HG03460 (cell line): Measurements from ENCODE around the gene CAST.

Experiments used
- ATAC-seq: cut with Tn5 transposase; IDR thresholded peaks from one replicate; pipeline ENCODE4 v1.9.1; 2021; ENCODE audit not compliant: unreplicated experiment

The CAST gene

DNA sequence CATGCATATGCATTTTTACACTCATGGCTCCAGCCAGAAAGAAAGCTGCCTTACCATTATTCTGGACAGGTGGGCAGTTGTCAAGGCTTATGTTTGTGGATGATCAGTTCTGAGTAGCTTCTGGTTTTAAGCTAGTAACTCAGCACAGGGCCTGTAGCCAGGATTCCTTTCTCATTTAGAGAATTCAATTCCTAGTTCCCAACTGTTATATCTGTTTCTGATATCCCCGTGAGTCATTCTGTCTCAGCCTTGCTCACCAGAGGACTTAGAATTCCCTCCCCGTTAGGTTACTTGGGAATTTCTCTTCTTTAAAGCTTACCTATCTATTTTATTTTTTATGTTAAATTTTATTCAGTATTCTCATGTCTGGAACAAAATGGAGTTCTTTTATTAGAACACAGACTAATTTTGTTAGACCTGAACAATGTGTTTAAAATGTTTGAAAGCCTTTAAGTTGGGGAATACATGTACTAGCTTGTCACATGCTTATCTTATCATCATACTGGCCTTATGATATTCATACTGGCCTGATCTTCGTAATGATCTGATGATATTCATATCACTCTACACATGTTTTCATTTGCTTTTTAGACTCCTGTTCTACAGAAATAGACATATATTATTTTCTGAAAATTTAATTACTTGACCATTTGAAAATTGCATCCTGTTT is 47.1 kb downstream of the CAST start:
- no peak for ATAC-seq

DNA sequence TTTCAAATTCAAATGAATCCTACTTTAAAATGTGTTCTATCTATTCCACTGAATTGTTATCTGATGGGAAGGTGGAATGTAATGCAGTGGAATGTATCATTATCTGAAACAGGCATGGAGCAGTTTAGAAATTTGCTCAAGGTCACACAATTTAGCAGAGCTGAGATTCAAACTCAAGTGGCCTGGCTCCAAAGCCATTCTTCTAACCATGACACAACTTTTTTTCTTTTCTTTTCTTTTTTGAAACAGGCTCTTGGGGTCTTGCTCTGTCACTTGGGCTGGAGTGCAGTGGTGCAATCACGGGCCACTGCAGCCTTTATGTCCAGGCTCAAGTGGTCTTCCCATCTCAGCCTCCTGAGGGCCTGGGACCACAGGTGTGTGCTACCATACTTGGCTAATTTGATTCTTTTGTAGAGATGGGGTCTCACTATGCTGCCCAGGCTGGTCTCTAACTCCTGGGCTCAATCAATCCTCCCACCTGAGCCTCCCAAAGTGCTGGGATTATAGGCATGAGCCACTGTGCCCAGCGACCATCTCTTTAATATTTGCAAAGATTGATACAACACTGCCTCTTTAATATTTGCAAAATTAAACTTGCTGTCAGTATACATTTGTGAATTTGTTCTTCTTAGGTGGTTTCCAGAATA is 50.0 kb downstream of the CAST start:
- ATAC-seq: no peak

DNA sequence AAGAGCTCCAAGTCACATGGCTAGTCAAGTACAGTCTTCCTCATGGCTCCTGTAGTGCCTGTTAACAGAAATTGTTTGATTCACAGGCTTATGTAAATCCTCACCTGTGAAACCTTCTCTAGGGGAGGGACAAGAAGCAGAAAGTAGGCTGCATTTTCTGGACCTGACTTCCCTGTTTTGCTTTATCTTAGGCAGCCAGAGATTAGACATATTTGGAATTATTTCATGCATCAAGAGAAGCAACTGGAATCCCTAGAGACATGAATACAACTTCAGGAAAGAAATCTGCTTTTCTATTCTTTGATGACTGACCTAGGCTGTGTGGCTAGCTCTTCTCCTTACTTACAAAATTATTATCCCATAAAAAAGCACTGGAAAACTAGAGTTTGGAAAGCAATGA is 52.3 kb downstream of the CAST start:
- ATAC-seq: no peak

DNA sequence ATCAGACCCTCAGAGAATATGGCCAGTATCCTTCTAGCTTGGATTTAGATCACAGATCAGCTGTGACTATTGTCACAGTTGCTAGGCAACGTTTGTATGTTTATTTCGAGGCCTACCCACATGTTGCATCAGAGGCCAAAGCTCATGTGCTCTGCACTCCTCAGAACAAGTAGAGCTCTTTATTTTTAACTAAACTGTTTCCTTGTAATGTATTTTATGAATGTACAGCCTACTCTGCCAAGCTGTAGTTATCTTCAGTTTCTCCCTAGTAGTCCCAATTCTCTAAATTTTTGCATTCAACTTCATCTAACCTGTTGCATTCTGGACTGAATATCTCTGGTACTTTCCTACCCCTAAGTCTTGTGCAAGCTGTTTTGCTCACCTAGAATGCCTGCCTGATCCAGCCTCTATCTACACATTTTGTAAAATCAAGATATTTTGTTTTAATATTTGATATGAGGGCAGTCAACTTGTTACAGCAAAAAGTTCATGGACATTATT is 52.8 kb downstream of the CAST start:
- ATAC-seq: no peak

DNA sequence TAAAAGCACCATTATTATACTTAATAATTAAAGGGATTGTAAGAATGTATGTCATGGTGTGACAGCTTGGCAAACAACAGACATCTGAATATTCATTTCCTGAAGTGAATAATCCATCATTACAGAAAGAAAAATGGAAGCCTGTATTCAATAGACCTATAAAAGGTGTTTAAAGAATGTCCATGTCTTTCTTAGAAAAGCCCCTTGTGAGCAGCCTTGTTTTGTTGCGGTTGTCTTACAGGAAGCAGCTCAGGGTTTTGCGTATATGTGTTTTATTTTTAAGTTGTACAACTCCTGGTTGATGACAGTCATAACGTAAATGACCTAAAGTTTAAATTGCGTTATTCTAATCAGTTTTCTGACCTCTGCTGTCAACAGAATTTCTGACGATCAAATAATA is 53.8 kb downstream of the CAST start:
- no peak for ATAC-seq

DNA sequence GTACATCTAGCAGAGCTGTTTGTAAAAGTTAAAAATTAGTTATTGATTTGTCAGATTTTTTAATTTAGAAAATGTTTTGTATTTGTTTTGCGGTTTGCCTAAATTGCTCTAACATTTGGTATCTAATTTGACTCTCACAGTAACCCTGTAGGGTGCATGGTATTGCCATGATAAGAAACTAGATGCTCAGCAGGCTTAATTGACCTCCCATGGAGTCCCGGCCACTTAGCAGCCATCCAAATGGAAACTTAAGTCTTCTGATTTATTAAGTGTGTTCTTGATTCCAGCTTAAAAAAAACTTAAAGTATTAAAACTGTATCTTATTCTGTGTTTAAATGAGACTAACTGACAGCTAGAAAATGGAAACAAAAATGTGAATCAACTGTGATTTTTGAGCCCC is 54.5 kb downstream of the CAST start:
- no peak for ATAC-seq

DNA sequence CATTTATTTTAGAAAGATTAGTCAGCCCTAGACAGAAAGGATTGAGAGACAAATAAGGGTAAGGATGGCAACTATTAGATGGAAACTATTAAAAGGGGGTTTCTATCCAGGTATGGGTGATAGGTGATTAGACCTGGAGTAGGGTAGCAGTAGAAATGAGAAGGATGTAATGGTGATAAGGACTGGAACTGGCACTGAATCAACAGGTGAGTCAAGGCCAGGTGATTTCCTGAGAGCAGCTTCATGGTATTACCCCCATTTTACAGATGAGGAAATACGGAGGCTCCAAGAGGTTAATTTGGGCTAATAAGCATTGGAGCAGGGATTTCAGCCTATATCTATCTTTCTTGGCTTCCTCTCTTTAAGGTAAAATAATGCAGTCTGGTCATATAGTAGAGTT is 55.7 kb downstream of the CAST start:
- no peak for ATAC-seq

DNA sequence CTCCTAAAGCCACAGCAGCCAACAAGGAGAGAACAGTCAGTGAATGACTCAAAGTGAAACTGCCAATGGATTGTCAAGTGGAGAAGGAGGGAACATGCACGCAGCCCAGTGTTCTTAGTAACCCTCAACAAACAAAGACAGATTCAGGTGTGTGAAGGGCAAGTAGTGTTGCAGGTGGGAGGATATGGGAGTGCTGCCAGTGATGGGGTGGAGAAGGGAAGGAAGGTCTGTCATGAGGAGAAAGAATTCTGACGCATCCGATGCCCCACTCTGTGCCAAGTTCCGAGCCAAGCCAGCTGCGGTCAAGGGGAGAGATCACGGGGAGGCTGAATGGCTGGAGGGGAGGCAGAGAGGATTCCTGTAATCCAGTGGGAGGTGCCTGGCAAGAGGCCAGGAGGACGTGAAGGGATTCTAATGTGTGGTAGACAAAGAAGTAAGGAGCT is 56.5 kb downstream of the CAST start:
- ATAC-seq: no peak

DNA sequence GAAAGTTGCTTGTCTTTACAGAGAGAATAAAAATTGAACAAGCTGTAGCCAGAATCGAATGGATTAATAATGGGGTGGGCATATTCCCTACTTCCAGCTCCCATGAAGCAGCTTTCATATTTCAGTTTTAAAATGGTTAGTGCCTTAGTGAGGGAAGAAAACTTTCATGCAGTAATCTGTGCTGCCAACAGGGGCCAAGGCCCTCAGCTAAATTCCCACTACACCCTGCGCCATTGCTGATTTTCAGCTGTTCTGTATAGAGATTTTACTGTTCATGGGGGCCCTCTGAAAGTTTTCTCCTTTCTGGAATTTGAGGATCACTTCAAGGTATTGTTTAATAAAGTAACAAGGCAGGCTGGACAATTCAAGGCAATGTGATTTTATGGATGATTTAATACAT is 58.2 kb downstream of the CAST start:
- no peak for ATAC-seq

DNA sequence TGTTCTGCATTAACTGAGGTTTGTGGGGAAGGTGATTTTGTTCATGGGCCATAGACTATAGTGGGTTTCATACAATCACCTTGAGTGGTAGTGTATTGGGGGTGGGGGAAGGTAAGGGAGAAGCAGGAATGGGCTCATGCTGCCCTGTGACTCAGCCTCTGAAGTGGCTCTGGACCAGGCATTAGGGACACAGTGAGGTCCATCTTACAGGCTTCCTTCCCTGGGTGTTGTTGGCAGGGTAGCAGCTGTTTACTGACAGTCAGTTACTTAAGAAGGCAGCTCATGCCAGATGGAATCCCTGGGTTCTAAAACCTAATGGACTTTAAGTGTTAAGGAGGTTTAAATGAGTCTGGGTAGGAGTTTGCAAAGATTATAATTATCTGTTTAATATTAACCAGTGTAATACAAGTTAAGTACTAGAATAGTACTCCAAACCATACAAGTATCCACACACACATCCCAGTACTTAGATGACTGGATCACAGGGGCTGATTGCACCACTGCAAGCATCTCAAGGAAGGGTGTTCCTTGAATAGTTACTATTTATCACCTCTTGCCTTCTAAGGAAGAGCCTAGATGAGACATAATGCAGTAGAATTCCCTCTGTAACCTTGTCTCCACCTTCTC is 59.3 kb downstream of the CAST start:
- no peak for ATAC-seq

DNA sequence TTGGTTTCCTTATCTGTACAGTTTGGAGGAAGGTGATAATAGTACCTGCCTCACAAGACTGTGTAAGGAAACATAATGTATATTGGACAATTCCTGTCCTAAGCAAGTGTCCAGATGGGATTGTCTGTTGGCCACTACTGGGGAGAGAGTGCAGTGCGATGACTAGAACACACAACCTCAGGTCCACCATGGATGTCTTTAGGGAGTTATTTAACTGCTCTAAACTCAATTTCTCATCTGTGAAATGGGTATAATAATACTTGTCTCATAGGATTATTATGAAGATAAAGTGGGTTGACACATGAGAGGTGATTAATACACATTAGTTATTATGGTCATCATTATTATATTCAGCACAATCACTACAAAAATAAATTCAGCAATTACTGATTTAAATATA is 63.1 kb downstream of the CAST start:
- no peak for ATAC-seq

DNA sequence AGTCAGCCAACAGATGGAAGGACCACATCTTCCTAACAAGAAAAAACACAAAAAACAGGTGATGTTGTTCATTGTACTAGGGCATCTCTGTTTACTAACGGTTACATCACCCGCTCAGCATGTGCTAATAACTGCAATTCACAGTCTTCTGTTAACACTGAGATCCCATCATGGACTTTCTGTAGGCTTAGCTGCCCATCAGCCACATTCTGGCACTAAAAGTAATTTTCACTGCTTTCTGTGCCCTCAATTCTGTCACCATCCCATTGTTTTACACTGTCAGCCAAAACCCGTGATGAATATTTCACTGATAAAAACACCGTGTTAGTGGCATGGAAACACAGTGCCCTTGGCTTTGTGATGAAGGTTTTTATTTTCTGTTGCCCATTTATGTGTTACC is 64.6 kb downstream of the CAST start:
- ATAC-seq: no peak

DNA sequence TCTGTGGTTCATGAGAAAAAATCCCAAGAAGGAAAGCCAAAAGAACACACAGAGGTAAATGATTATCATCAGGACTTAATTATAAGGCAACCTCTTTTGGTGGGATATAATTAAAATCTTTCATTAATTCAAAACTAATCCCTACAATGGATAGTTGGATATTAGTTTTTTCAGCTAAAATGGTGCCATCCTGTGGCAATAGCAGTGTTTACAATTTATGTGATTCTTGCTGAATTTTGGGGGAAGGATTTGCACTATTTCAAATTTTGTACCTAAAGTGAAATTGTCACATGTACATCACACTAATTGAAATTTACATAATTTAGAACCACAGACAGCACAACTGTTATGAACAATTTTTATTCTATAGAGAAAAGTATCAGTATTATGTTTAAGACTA is 67.0 kb downstream of the CAST start:
- ATAC-seq: no peak

DNA sequence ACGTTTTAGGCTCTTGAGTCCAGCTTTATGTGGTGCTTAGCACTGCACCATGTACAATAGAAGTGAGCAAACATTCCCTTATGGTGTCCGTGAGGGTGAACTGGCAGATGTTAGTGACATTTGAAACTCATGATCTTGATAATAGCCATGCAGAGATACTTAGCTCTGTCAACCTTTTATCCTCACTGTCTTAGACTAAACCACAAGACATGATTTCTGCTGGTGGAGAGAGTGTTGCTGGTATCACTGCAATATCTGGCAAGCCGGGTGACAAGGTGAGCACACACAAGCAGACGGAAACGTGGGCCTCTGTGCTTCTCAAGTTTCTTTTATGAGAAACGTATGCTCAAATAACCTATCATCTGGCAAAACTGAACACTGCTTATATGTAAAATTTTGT is 68.4 kb downstream of the CAST start:
- no peak for ATAC-seq

DNA sequence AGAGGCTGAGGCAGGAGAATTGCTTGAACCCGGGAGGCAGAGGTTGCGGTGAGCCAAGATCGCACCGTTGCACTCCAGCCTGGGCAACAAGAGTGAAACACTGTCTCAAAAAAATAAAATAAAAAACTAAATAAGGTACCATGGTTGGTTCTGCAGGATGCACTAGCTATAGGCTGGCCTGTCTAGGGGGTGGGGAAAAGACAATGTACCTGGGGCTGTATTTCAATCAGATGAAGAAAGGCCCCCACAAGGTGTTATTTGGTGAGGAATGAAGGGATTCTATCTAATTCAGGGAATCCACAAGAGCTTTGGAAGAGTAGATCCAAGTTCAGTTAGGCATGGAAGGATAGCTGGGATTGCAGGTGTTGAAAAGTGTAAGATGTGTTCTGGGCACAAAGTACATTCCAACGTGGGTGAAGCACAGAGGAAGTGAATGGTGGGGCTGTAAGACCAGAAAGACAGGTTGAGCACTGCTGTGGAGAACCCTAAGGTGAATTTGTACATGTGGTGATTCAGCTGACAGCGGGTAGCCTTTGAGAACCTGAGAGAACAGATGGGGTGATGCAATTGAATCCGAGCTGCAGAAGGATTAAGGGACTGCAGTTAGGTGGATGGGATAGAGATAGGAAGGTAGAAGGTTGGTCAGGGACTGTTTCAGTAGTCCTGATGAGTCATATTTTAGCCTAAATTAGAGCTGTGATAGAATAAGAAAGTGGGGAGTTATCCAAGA is 71.8 kb downstream of the CAST start:
- no peak for ATAC-seq

DNA sequence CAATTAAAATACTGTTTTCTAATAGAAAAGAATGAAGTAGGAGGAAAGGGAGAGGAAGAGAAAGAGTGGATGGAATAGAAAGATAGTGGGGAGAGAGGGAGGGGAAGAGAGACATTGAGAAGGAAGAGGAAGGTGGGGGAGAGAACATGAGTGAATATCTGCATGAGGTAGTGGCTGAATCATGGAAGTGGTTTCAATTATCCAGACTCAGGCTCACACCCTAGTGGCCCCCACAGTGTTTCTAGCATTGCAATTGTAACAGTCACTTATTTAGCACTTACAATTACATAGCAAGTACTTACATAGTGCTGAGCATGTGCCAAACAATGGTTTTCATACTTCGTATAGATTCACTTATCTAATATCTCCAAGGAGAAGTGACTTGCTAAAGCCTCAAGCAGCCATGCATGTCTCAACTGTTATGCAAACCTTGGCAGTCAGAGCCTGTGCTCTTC is 72.7 kb downstream of the CAST start:
- no peak for ATAC-seq

DNA sequence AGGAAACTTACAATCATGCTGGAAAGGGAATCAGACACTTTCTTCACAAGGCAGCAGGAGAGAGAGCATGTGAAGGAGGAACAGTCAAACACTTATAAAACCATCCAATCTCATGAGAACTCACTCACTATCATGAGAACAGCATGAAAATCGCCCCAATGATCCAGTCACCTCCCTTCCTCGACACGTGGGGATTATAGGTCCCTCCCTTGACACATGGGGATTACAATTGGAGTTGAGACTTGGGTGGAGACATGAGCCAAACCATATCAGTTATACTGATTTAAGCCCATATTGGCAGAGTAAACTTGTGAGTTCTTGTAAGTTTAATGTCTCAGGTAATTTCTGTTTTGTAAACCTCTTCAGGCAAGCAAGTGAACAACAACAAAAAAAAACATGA is 74.8 kb downstream of the CAST start:
- ATAC-seq: no peak

DNA sequence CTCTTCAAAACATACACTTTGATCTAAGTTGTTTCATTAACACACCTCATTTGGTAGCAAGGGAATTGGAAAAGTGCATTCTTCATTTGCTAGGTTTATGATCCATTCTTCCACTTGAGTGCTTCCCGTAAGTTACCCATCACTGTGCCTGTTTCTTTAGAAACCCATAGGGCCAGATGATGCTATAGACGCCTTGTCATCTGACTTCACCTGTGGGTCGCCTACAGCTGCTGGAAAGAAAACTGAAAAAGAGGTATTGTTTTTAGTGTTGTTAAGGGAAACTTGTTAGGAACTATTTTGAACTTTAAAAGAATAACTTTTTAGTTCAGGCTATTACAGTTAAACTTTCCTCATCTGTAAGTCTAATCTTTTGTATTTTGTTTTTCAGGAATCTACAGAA is 78.9 kb downstream of the CAST start:
- no peak for ATAC-seq

DNA sequence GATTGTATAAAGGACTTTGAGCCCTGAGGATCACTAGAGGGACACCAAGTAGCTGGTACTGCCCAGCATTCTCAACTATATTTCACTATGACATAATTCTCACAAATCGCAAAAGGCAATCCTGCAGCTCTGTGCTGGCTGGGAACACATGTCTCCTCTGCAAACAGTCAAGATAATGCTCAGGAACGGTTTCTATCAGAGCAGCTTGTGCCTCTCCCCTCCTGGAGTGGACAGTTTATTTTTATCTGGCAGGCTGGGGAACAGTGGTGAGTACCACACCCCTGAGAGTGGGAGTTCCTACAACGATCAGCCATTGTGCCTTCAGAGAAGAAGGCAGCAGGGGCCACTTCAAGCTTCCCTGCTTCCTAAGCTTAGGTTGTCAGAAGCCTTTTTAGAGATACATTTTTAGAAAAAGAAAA is 79.7 kb downstream of the CAST start:
- ATAC-seq: no peak

DNA sequence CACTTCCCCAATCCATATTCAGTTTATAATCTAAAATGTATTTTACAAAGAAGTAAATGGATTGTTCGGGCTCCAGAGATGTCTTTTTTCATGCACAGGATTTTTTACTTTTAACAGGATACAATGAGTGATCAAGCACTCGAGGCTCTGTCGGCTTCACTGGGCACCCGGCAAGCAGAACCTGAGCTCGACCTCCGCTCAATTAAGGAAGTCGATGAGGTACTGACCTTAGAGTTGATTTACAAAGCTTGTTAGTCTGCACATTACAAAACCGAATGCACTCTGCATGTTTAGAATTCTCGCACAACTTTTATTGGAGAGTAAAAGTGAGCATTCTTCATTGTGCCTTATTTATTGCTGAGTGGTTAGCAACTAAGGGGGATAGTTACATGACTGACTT is 80.4 kb downstream of the CAST start:
- no peak for ATAC-seq

DNA sequence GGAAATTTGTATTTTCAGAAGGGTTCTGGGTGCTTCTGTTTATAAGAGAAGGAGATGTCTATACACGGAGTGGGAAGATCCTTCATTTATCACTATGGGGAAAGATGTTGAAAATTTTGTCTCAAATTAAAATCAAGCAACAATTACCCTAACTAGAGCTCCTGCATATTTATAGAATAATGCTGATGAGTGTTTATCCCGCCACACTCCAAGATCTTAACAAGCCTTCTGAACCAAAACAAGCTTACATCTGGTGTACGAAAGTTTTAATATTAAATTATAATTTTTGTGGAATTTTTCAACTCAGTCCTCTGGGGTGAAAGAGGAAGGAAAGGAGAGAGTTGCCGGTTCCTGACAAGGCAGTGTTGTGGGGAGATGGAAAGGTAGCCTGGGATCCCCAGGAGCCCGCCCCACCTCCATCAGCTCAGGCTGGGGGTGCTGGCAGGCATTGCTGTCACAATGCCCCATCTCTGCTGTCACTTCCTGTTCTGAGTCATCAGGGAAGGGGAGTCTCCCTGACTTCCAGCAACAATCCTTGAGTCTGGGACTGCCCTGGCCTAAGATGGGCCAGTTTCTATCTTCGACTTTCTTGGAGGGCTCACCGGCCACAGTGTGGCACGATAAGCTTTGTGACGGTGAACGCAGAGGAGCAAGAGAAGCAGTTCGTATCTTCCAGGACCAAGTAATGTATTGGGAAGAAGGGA is 81.0 kb downstream of the CAST start:
- no peak for ATAC-seq
